Esophagus squamous epithelium (tissue), 5 donors: Measurements from ENCODE around the gene DBP. TPM values are rescaled to one million over a fixed set of nuclear protein-coding genes. Genes with fewer than 3 reads are reported as not detected.

Source experiments
- DNase-seq: peaks from one replicate; lab custom pipeline; 2025; lab: John Stamatoyannopoulos, UW
- H3K27ac ChIP-seq, 4 donors: fragments of 200-600 bp; sonication (generic); one replicate each; pipeline ENCODE4 v1.5.1; 2016 to 2019; ENCODE audit warnings: mild to moderate bottlenecking in 1 of 4
- H3K27me3 ChIP-seq, 4 donors: fragments of 200-600 bp; sonication (generic); 1 replicate in 3 of 4; 2 replicates in 1 of 4; pipeline versions ENCODE4 v1.5.1 to v1.6.0; 2017 to 2021; ENCODE audit warnings: antibody characterized with exemption in 1 of 4
- H3K36me3 ChIP-seq, 3 donors: fragments of 200-600 bp; sonication (generic); one replicate each; pipeline ENCODE4 v1.5.1; 2016 to 2019
- H3K4me1 ChIP-seq, 3 donors: fragments of 200-600 bp; sonication (generic); one replicate each; pipeline ENCODE4 v1.5.1; 2017 to 2019
- H3K4me3 ChIP-seq, 4 donors: fragments of 200-600 bp; sonication (generic); 1 replicate in 3 of 4; 2 replicates in 1 of 4; pipeline ENCODE4 v1.5.1; 2016 to 2019; ENCODE audit warnings: mild to moderate bottlenecking in 2 of 4, moderate library complexity in 1 of 4
- H3K9me3 ChIP-seq, 3 donors: fragments of 200-600 bp; sonication (generic); one replicate each; pipeline ENCODE4 v1.5.1; 2016 to 2019
- POLR2A ChIP-seq, 4 donors: fragments of 450-650 bp; IDR thresholded peaks; one replicate each; pipeline ENCODE4 v1.6.1; 2017; ENCODE audit warnings: antibody characterized with exemption in 4 of 4, mild to moderate bottlenecking in 4 of 4, moderate library complexity in 3 of 4
- whole genome bisulfite sequencing, 2 donors: methylation state at CpG; one replicate each; pipeline ENCODE4 v1.1.5; 2018; 5-methylcytosine and 5-hydroxymethylcytosine counted together
- intact Hi-C: fragments of 100-400 bp; cut with DNase I; formaldehyde crosslinking; loops from one replicate; pipeline ENCODE4 v1.15.0; 2022
- total RNA-seq, 4 donors: library from RNA; depleted of rRNA; stranded (reverse); fragments of >200 nt; gene quantifications; one replicate each; pipeline ENCODE4 v1.1.0, GENCODE V29; 2016
- TF ChIP-seq, protein P1 (sequence below), 6 experiments: fragments of 450-650 bp in 4 of 6; fragments of 200-600 bp in 2 of 6; sonication (generic) in 2 of 6; IDR thresholded peaks; one replicate each; pipeline ENCODE4 v1.5.1; 2016 to 2019; ENCODE audit warnings: antibody characterized with exemption in 6 of 6, mild to moderate bottlenecking in 4 of 6, moderate library complexity in 4 of 6
- donor health status: DM: yes; HTN: yes; CAD: no.

The DBP gene
- total RNA-seq, 4 donors from 2014 or later = 4.2 to 16.2 (median 11.7) TPM

GRCh38 chr19:48646001-48646721, 9.0 kb upstream of the DBP start, which contains the start of gene CA11:
CA11 (minus strand) TSS chr19:48646187; CDS start chr19:48645632, 555 bp downstream.
- Histone ChIP-seq H3K27ac (peak within 1 kb of the TSS; percentile 85 to 94 (median 91)), H3K36me3 (no peaks in the 10 kb centered on the region), H3K27me3 (no peaks in the 10 kb centered on the region), H3K4me3 (peak within 1 kb of the TSS; percentile 34 to 80 (median 60)), H3K9me3 (no peaks in the 10 kb centered on the region), H3K4me1 (peaks cover 7 to 45% (median 18%) of the 10 kb centered on the region in 3 donors)
- DNase-seq = no peak
- intact Hi-C loops = no loop called here
- TF ChIP-seq POLR2A (IDR thresholded peaks at IDR 0.05) = peak in 1 of 4 donors; percentile 58
- TF ChIP-seq, protein P1, sequence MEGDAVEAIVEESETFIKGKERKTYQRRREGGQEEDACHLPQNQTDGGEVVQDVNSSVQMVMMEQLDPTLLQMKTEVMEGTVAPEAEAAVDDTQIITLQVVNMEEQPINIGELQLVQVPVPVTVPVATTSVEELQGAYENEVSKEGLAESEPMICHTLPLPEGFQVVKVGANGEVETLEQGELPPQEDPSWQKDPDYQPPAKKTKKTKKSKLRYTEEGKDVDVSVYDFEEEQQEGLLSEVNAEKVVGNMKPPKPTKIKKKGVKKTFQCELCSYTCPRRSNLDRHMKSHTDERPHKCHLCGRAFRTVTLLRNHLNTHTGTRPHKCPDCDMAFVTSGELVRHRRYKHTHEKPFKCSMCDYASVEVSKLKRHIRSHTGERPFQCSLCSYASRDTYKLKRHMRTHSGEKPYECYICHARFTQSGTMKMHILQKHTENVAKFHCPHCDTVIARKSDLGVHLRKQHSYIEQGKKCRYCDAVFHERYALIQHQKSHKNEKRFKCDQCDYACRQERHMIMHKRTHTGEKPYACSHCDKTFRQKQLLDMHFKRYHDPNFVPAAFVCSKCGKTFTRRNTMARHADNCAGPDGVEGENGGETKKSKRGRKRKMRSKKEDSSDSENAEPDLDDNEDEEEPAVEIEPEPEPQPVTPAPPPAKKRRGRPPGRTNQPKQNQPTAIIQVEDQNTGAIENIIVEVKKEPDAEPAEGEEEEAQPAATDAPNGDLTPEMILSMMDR (IDR thresholded peaks at IDR 0.05) = peak; percentile 90 to 97 (median 92)
- WGBS, 2 donors = 0 to 2% methylated on average over 6 to 7 of the region's 33 CpGs

GRCh38 chr19:48645620-48646000, 8.4 kb upstream of the DBP start:
- intact Hi-C loops = no loop called here
- 1% methylated on average over 5 to 6 of the region's 6 CpGs for WGBS, 2 donors
- H3K27me3 ChIP-seq = no peaks in the 10 kb centered on the region

DNA sequence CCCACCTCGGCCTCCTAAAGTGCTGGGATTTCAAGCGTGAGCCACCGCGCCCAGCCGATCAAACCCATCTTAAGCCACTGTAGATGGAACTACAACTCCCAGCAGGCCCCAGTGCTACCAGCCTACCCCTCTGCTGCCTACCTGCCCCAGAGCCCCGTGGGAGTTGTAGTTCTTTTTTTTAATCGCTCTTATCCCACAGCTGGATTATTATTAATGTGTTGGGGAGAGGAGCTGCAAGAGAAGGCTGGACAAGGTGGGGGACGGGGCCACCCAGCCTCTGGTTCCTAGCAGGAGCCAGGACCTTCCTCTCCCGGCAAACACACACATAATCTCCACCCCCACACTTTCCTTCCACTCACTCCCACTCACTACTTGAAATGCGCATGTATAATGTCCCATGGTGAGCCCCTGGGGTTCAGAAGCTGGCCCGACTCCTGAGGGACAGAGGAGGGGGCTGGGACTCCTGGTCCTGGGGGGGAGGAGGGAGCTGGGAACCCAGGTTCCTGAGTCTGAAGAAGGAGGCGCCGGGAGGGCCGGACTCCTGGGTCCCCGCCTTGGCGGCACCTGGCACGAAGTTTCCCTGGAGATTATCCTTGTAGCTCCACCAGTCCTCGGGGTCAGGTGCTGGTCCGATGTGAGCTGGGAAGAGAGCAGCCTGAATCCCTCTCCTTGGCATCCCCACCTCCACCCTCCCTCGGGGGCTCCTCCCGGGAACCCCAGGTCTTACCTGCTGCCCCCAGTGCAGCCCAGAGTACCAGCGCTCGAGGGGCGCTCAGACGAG, 7.8 kb upstream of the DBP start:
- Histone ChIP-seq H3K27me3 (no peaks in the 10 kb centered on the region), H3K36me3 (no peaks in the 10 kb centered on the region), H3K27ac (peak overlapping the region; percentile 85 to 94 (median 91)), H3K4me1 (peaks cover 7 to 45% (median 18%) of the 10 kb centered on the region in 3 donors), H3K9me3 (no peaks in the 10 kb centered on the region), H3K4me3 (peak overlapping the region; percentile 34 to 80 (median 60))
- peak in 2 of 4 donors; percentile 7 to 27 for TF ChIP-seq POLR2A (IDR thresholded peaks at IDR 0.05)
- TF ChIP-seq, protein P1 (IDR thresholded peaks at IDR 0.05) = no peak
- WGBS, 2 donors = 0 to 4% methylated on average over 15 of the region's 25 CpGs
- no peak for DNase-seq
- intact Hi-C loops = no loop called here

More at GRCh38 chr19:48645620-48646000, 8.4 kb upstream of the DBP start:
- no peaks in the 10 kb centered on the region for H3K36me3 ChIP-seq
- H3K4me3 ChIP-seq = peak overlapping the region; percentile 34 to 80 (median 60)
- H3K4me1 ChIP-seq = peaks cover 7 to 45% (median 18%) of the 10 kb centered on the region in 3 donors
- peak overlapping the region; percentile 85 to 94 (median 91) for H3K27ac ChIP-seq
- TF ChIP-seq, protein P1 (IDR thresholded peaks at IDR 0.05) = no peak
- no peak for TF ChIP-seq POLR2A (IDR thresholded peaks at IDR 0.05)
- no peaks in the 10 kb centered on the region for H3K9me3 ChIP-seq
- no peak for DNase-seq

- intact Hi-C loops = no loop called here
- no peaks in the 10 kb centered on the region for H3K9me3 ChIP-seq
- H3K27ac ChIP-seq = peak overlapping the region in 2 of 4 donors; percentile 91
- H3K27me3 ChIP-seq = no peaks in the 10 kb centered on the region
- no peak for TF ChIP-seq POLR2A (IDR thresholded peaks at IDR 0.05)
- no peak for DNase-seq
- 67% methylated on average over 4 of the region's 4 CpGs; no CpG with 5 or more reads in 1 of the 2 donors for WGBS, 2 donors
- no peaks in the 10 kb centered on the region for H3K36me3 ChIP-seq
- H3K4me1 ChIP-seq = peaks cover 7 to 45% (median 13%) of the 10 kb centered on the region in 3 donors
- peak overlapping the region in 2 of 4 donors; percentile 59 to 80 for H3K4me3 ChIP-seq
Measured at GRCh38 chr19:48644355-48644754, 7.2 kb upstream of the DBP start.

- DNase-seq = no peak
- WGBS, 2 donors = 88 to 89% methylated on average over 5 of the region's 5 CpGs
- Histone ChIP-seq H3K9me3 (no peaks in the 10 kb centered on the region), H3K27ac (no peak overlapping the region), H3K27me3 (no peaks in the 10 kb centered on the region), H3K36me3 (no peaks in the 10 kb centered on the region), H3K4me1 (peaks cover 15 to 51% (median 16%) of the 10 kb centered on the region in 3 donors), H3K4me3 (no peak overlapping the region)
- TF ChIP-seq, protein P1 (IDR thresholded peaks at IDR 0.05) = no peak
- no peak for TF ChIP-seq POLR2A (IDR thresholded peaks at IDR 0.05)
- intact Hi-C loops = no loop called here
Measured at GRCh38 chr19:48642862-48643261, 5.7 kb upstream of the DBP start.
